ENCODE data around the gene KNTC1. TPM values are rescaled to one million over a fixed set of nuclear protein-coding genes. Genes with fewer than 3 reads are reported as not detected.

The KNTC1 gene
- total RNA-seq, 1 experiment from 2014 or later, result 110 TPM

GRCh38 chr12:122519418-122519817 is 7.6 kb upstream of the KNTC1 start:
- no peak for TF ChIP-seq CTCF (IDR thresholded peaks at IDR 0.05; ENCODE audit: unreplicated experiment)
- no peaks in the 10 kb centered on the region for H3K27me3 Mint-ChIP-seq (ENCODE audit: unreplicated experiment)
- no TSS peak for BruUV-seq (replicated peaks)
- CTCF ChIA-PET, result no interaction called here
- peaks cover 27% of the 10 kb centered on the region for H3K4me1 Mint-ChIP-seq (ENCODE audit: low read depth, unreplicated experiment)
- DNase-seq, result no peak
- no peak overlapping the region for H3K4me3 Mint-ChIP-seq (ENCODE audit: low read depth, unreplicated experiment)
- intact Hi-C loops (cut with micrococcal nuclease; ENCODE audit: unreplicated experiment), result no loop called here
- no peaks in the 10 kb centered on the region for H3K9me3 Mint-ChIP-seq (ENCODE audit: low read depth, unreplicated experiment)
- no peak overlapping the region for H3K27ac Mint-ChIP-seq (ENCODE audit: unreplicated experiment)
- peaks cover 92% of the 10 kb centered on the region for H3K36me3 Mint-ChIP-seq (ENCODE audit: insufficient read depth, unreplicated experiment)

- intact Hi-C loops (cut with micrococcal nuclease; ENCODE audit: unreplicated experiment), result no loop called here
- TF ChIP-seq CTCF (IDR thresholded peaks at IDR 0.05; ENCODE audit: unreplicated experiment), result no peak
- Mint-ChIP-seq H3K27ac (ENCODE audit: unreplicated experiment) (peak overlapping the region; percentile 8), H3K27me3 (ENCODE audit: unreplicated experiment) (no peaks in the 10 kb centered on the region), H3K9me3 (ENCODE audit: low read depth, unreplicated experiment) (no peaks in the 10 kb centered on the region), H3K4me3 (ENCODE audit: low read depth, unreplicated experiment) (no peak overlapping the region), H3K4me1 (ENCODE audit: low read depth, unreplicated experiment) (peaks cover 27% of the 10 kb centered on the region), H3K36me3 (ENCODE audit: insufficient read depth, unreplicated experiment) (peaks cover 91% of the 10 kb centered on the region)
- BruUV-seq (replicated peaks), result no TSS peak
- CTCF ChIA-PET, result no interaction called here
- no peak for DNase-seq
Measured at GRCh38 chr12:122520676-122521075, 6.4 kb upstream of the KNTC1 start.

GRCh38 chr12:122523280-122523679 is 3.8 kb upstream of the KNTC1 start:
- H3K36me3 Mint-ChIP-seq (ENCODE audit: insufficient read depth, unreplicated experiment), result peaks cover 65% of the 10 kb centered on the region
- no TSS peak for BruUV-seq (replicated peaks)

GRCh38 chr12:122523846-122524718 is 3.0 kb upstream of the KNTC1 start:
- no peak for TF ChIP-seq CTCF (IDR thresholded peaks at IDR 0.05; ENCODE audit: unreplicated experiment)

More at GRCh38 chr12:122523280-122523679, 3.8 kb upstream of the KNTC1 start:
- no peak for TF ChIP-seq CTCF (IDR thresholded peaks at IDR 0.05; ENCODE audit: unreplicated experiment)
- no peaks in the 10 kb centered on the region for H3K9me3 Mint-ChIP-seq (ENCODE audit: low read depth, unreplicated experiment)
- intact Hi-C loops (cut with micrococcal nuclease; ENCODE audit: unreplicated experiment), result no loop called here
- no peak overlapping the region for H3K4me3 Mint-ChIP-seq (ENCODE audit: low read depth, unreplicated experiment)
- DNase-seq, result no peak
- CTCF ChIA-PET, result interaction anchor here (1.0 kb wide), 2 partner anchors 10 to 123 kb away, joined by 3 read pairs; no protein-coding TSS in a partner anchor
- peak overlapping the region; percentile 80 for H3K27ac Mint-ChIP-seq (ENCODE audit: unreplicated experiment)
- no peaks in the 10 kb centered on the region for H3K27me3 Mint-ChIP-seq (ENCODE audit: unreplicated experiment)
- peaks cover 18% of the 10 kb centered on the region for H3K4me1 Mint-ChIP-seq (ENCODE audit: low read depth, unreplicated experiment)

More at GRCh38 chr12:122523846-122524718, 3.0 kb upstream of the KNTC1 start:
- no TSS peak for BruUV-seq (replicated peaks)
- intact Hi-C loops (cut with micrococcal nuclease; ENCODE audit: unreplicated experiment), result no loop called here
- peaks cover 18% of the 10 kb centered on the region for H3K4me1 Mint-ChIP-seq (ENCODE audit: low read depth, unreplicated experiment)
- no peak for DNase-seq
- CTCF ChIA-PET, result interaction anchor here (0.7 to 1.0 kb wide), 3 partner anchors 11 to 124 kb away, joined by 3 read pairs; no protein-coding TSS in a partner anchor
- H3K36me3 Mint-ChIP-seq (ENCODE audit: insufficient read depth, unreplicated experiment), result peaks cover 57% of the 10 kb centered on the region
- H3K9me3 Mint-ChIP-seq (ENCODE audit: low read depth, unreplicated experiment), result no peaks in the 10 kb centered on the region
- peak overlapping the region; percentile 80 for H3K27ac Mint-ChIP-seq (ENCODE audit: unreplicated experiment)
- no peak overlapping the region for H3K4me3 Mint-ChIP-seq (ENCODE audit: low read depth, unreplicated experiment)
- no peaks in the 10 kb centered on the region for H3K27me3 Mint-ChIP-seq (ENCODE audit: unreplicated experiment)
